ENCODE measurements around the gene MIEF2. TPM values are rescaled to one million over a fixed set of nuclear protein-coding genes. Genes with fewer than 3 reads are reported as not detected.

The MIEF2 gene
- total RNA-seq, 4 donors from 2014 or later = 5.2 to 11.4 (median 7.9) TPM

GRCh38 chr17:18225121-18225641, 35.3 kb upstream of the MIEF2 start, which contains the start of gene LLGL1:
Gene LLGL1 (plus strand): TSS chr17:18225635. CDS start chr17:18225683, 48 bp downstream.
- no peak for TF ChIP-seq CTCF (IDR thresholded peaks at IDR 0.05; ENCODE audit: low read depth)

- no peak for TF ChIP-seq CTCF (IDR thresholded peaks at IDR 0.05; ENCODE audit: low read depth)
Measured at GRCh38 chr17:18225642-18226283, 34.7 kb upstream of the MIEF2 start.

GRCh38 chr17:18226284-18226945, 34.0 kb upstream of the MIEF2 start:
- no peak for TF ChIP-seq CTCF (IDR thresholded peaks at IDR 0.05; ENCODE audit: low read depth)

- no peak for TF ChIP-seq CTCF (IDR thresholded peaks at IDR 0.05; ENCODE audit: low read depth)
Measured at GRCh38 chr17:18227635-18228034, 32.8 kb upstream of the MIEF2 start.

- no peak for TF ChIP-seq CTCF (IDR thresholded peaks at IDR 0.05; ENCODE audit: low read depth)
Measured at GRCh38 chr17:18228176-18228682, 32.2 kb upstream of the MIEF2 start.

GRCh38 chr17:18229254-18229653, 31.2 kb upstream of the MIEF2 start:
- no peak for TF ChIP-seq CTCF (IDR thresholded peaks at IDR 0.05; ENCODE audit: low read depth)

GRCh38 chr17:18229771-18230170, 30.7 kb upstream of the MIEF2 start:
- TF ChIP-seq CTCF (IDR thresholded peaks at IDR 0.05; ENCODE audit: low read depth) = no peak

Measured in subcutaneous adipose tissue (tissue), 4 donors.